Measurements from ENCODE around the gene ZDHHC14. TPM values are rescaled to one million over a fixed set of nuclear protein-coding genes. Genes with fewer than 3 reads are reported as not detected.
"Not testable (repeated sequence)": the region's sequence is repeated elsewhere in the genome, so short reads cannot be mapped to it uniquely, and the experiment has no call there.

Gene ZDHHC14
- total and polyA plus RNA-seq, 9 donors, result 4.9 to 16.4 (median 5.9) TPM

- no peak overlapping the region for H3K27ac ChIP-seq
- no peaks in the 10 kb centered on the region for H3K9me3 ChIP-seq
- WGBS, 3 donors, result 91 to 96% (median 93%) methylated on average over 10 of the region's 10 CpGs
- no peak for DNase-seq
- intact Hi-C loops (cut with DNase I), result no loop called here
- no peaks in the 10 kb centered on the region for H3K27me3 ChIP-seq
- no peaks in the 10 kb centered on the region for H3K36me3 ChIP-seq
- no peak overlapping the region for H3K4me3 ChIP-seq
- no peak for TF ChIP-seq EP300 (IDR thresholded peaks at IDR 0.05)
- no peak for TF ChIP-seq POLR2A (IDR thresholded peaks at IDR 0.05)
- TF ChIP-seq CTCF (IDR thresholded peaks at IDR 0.05), result no peak
- H3K4me1 ChIP-seq (ENCODE audit: insufficient read depth), result no peaks in the 10 kb centered on the region
These were observed 178.3 kb downstream of the ZDHHC14 start for GRCh38 chr6:157559201-157559756.

GRCh38 chr6:157560063-157560462 is 179.1 kb downstream of the ZDHHC14 start:
- H3K36me3 ChIP-seq; DNase-seq; H3K27ac ChIP-seq; H3K9me3 ChIP-seq; H3K4me1 ChIP-seq (ENCODE audit: insufficient read depth); intact Hi-C loops (cut with DNase I); H3K27me3 ChIP-seq; H3K4me3 ChIP-seq: not testable (repeated sequence)
- 93 to 96% (median 96%) methylated on average over 10 of the region's 10 CpGs for WGBS, 3 donors

GRCh38 chr6:157560691-157561413 is 179.9 kb downstream of the ZDHHC14 start:
- Histone ChIP-seq H3K4me3 (no peak overlapping the region), H3K36me3 (no peaks in the 10 kb centered on the region), H3K27me3 (no peaks in the 10 kb centered on the region), H3K4me1 (ENCODE audit: insufficient read depth) (no peaks in the 10 kb centered on the region), H3K27ac (no peak overlapping the region), H3K9me3 (no peaks in the 10 kb centered on the region)
- 86 to 88% (median 87%) methylated on average over 17 of the region's 17 CpGs for WGBS, 3 donors
- DNase-seq, result no peak
- no peak for TF ChIP-seq EP300 (IDR thresholded peaks at IDR 0.05)
- TF ChIP-seq POLR2A (IDR thresholded peaks at IDR 0.05), result no peak
- no peak for TF ChIP-seq CTCF (IDR thresholded peaks at IDR 0.05)
- intact Hi-C loops (cut with DNase I), result no loop called here

- Histone ChIP-seq H3K4me1 (ENCODE audit: insufficient read depth) (no peaks in the 10 kb centered on the region), H3K27me3 (no peaks in the 10 kb centered on the region), H3K27ac (no peak overlapping the region), H3K9me3 (no peaks in the 10 kb centered on the region), H3K4me3 (no peak overlapping the region), H3K36me3 (no peaks in the 10 kb centered on the region)
- no peak for TF ChIP-seq EP300 (IDR thresholded peaks at IDR 0.05)
- no peak for TF ChIP-seq POLR2A (IDR thresholded peaks at IDR 0.05)
- 92 to 98% (median 98%) methylated on average over 8 of the region's 8 CpGs for WGBS, 3 donors
- intact Hi-C loops (cut with DNase I), result no loop called here
- DNase-seq, result no peak
These were observed 180.4 kb downstream of the ZDHHC14 start for GRCh38 chr6:157561414-157561790.

- H3K4me1 ChIP-seq (ENCODE audit: insufficient read depth), result no peaks in the 10 kb centered on the region
- no peaks in the 10 kb centered on the region for H3K36me3 ChIP-seq
- no peak overlapping the region for H3K27ac ChIP-seq
- intact Hi-C loops (cut with DNase I), result no loop called here
- 91 to 94% (median 91%) methylated on average over 15 of the region's 15 CpGs for WGBS, 3 donors
- H3K4me3 ChIP-seq, result no peak overlapping the region
- H3K27me3 ChIP-seq, result no peaks in the 10 kb centered on the region
- no peaks in the 10 kb centered on the region for H3K9me3 ChIP-seq
- no peak for TF ChIP-seq POLR2A (IDR thresholded peaks at IDR 0.05)
- no peak for TF ChIP-seq CTCF (IDR thresholded peaks at IDR 0.05)
- TF ChIP-seq EP300 (IDR thresholded peaks at IDR 0.05), result no peak
- DNase-seq, result no peak
These were observed 181.2 kb downstream of the ZDHHC14 start for GRCh38 chr6:157561929-157562810.

Measured in ovary (tissue), 9 donors.